SK-N-SH (cell line): ENCODE measurements around the gene CYP27A1. TPM values are rescaled to one million over a fixed set of nuclear protein-coding genes. Genes with fewer than 3 reads are reported as not detected.

Experiments used
- CTCF ChIA-PET: fragments of 300-600, 350-600 bp; formaldehyde crosslinking; extraction: SDS; loops from one replicate; lab custom pipeline; 2021; lab: Yijun Ruan, JAX
- POLR2A ChIA-PET: fragments of 350-600 bp; sonication (Branson Sonifier 250); formaldehyde crosslinking; extraction: SDS; loops from one replicate; lab custom pipeline; 2020; ENCODE audit warnings: antibody characterized with exemption, inconsistent platforms; lab: Yijun Ruan, JAX
- DNase-seq: peaks from one replicate; pipeline ENCODE4 v3.0.0; 2012
- H2AFZ ChIP-seq: fragments of 200-600 bp; sonication (generic); 2 replicates; pipeline ENCODE4 v1.8.1; 2016; ENCODE audit warnings: antibody characterized with exemption, mild to moderate bottlenecking, low read depth
- H3F3A ChIP-seq: fragments of 200-600 bp; sonication (generic); replicated peaks from 2 replicates; pipeline ENCODE3; 2016; ENCODE audit warnings: antibody characterized with exemption, mild to moderate bottlenecking; ENCODE audit not compliant: insufficient read depth
- H3K27ac ChIP-seq, 2 experiments: fragments of 200-500 bp in 1 of 2; fragments of 200-600 bp in 1 of 2; sonication (Bioruptor generic) in 1 of 2; sonication (generic), shearing (Covaris generic) in 1 of 2; 2 replicates each; pipeline versions ENCODE4 v1.5.1 to v1.6.1; 2014 to 2016; ENCODE audit warnings: low read depth in 2 of 2, inconsistent platforms in 1 of 2, low read length in 1 of 2, mild to moderate bottlenecking in 1 of 2, mixed read lengths in 1 of 2
- H3K27me3 ChIP-seq: fragments of 200-600 bp; sonication (generic), shearing (Covaris generic); 2 replicates; pipeline ENCODE4 v1.6.1; 2016; ENCODE audit warnings: mixed run types; ENCODE audit not compliant: insufficient read depth
- H3K36me3 ChIP-seq, 2 experiments: fragments of 200-500 bp in 1 of 2; fragments of 200-600 bp in 1 of 2; sonication (Bioruptor generic) in 1 of 2; sonication (generic) in 1 of 2; replicated peaks in 1 of 2; 2 replicates each; pipeline versions ENCODE3 to v1.5.1; 2014 to 2016; ENCODE audit warnings: low read length in 1 of 2, mild to moderate bottlenecking in 1 of 2; ENCODE audit not compliant: insufficient read depth in 2 of 2, control insufficient read depth in 1 of 2
- H3K4me1 ChIP-seq, 2 experiments: fragments of 200-500 bp in 1 of 2; fragments of 200-600 bp in 1 of 2; sonication (Bioruptor generic) in 1 of 2; sonication (generic), shearing (Covaris generic) in 1 of 2; 2 replicates each; pipeline versions ENCODE4 v1.5.1 to v1.6.1; 2014 to 2016; ENCODE audit warnings: low read depth in 1 of 2, low read length in 1 of 2, mixed run types in 1 of 2; ENCODE audit not compliant: insufficient read depth in 2 of 2, control insufficient read depth in 1 of 2
- H3K4me2 ChIP-seq: fragments of 200-600 bp; sonication (generic), shearing (Covaris generic); 2 replicates; pipeline ENCODE4 v1.6.1; 2017; ENCODE audit warnings: mixed run types
- H3K4me3 ChIP-seq, 2 experiments: fragments of 200-500 bp in 1 of 2; fragments of 200-600 bp in 1 of 2; sonication (Bioruptor generic) in 1 of 2; sonication (generic), shearing (Covaris generic) in 1 of 2; 2 replicates each; pipeline versions ENCODE4 v1.5.1 to v1.8.1; 2014 to 2016; ENCODE audit warnings: low read depth in 2 of 2, inconsistent platforms in 1 of 2, low read length in 1 of 2, mild to moderate bottlenecking in 1 of 2, mixed read lengths in 1 of 2, moderate library complexity in 1 of 2
- H3K79me2 ChIP-seq: fragments of 200-600 bp; sonication (generic); 2 replicates; pipeline ENCODE4 v1.8.1; 2017; ENCODE audit warnings: mild to moderate bottlenecking; ENCODE audit not compliant: insufficient read depth
- H3K9ac ChIP-seq: fragments of 200-600 bp; sonication (generic); 2 replicates; pipeline ENCODE4 v1.6.1; 2017; ENCODE audit warnings: mixed run types
- H3K9me2 ChIP-seq: fragments of 200-600 bp; sonication (generic); 2 replicates; pipeline ENCODE4 v1.6.1; 2017; ENCODE audit warnings: mixed run types
- H3K9me3 ChIP-seq: fragments of 200-600 bp; sonication (generic); 2 replicates; pipeline ENCODE4 v1.6.1; 2017; ENCODE audit warnings: mixed run types, mild to moderate bottlenecking, moderate library complexity
- H4K20me1 ChIP-seq: fragments of 200-600 bp; sonication (generic); 2 replicates; pipeline ENCODE4 v1.6.1; 2017; ENCODE audit warnings: mild to moderate bottlenecking, mixed run types; ENCODE audit not compliant: insufficient read depth
- CHD2 ChIP-seq: fragments of 150-350 bp; IDR thresholded peaks from 2 replicates; pipeline ENCODE4 v1.6.1; 2018; ENCODE audit warnings: low read length; ENCODE audit not compliant: partially characterized antibody
- FOXJ3 ChIP-seq: sonication (generic); formaldehyde crosslinking; IDR thresholded peaks from 2 replicates; pipeline ENCODE4 v1.5.1; 2020; ENCODE audit warnings: mild to moderate bottlenecking, missing genetic modification reagents
- FOXM1 ChIP-seq: IDR thresholded peaks from 2 replicates; pipeline ENCODE4 v1.4.0; 2012; ENCODE audit warnings: low read depth, mild to moderate bottlenecking
- GABPA ChIP-seq: IDR thresholded peaks from 2 replicates; pipeline ENCODE4 v1.4.0; 2012; ENCODE audit warnings: low read depth, mild to moderate bottlenecking
- JUND ChIP-seq: IDR thresholded peaks from 2 replicates; pipeline ENCODE4 v1.4.0; 2012
- NRF1 ChIP-seq: IDR thresholded peaks from 2 replicates; pipeline ENCODE4 v1.6.1; 2012; ENCODE audit warnings: low read depth, mild to moderate bottlenecking, low read length
- POLR2AphosphoS5 ChIP-seq: IDR thresholded peaks from 2 replicates; pipeline ENCODE4 v1.6.1; 2012; ENCODE audit warnings: low read depth, low read length
- RAD21 ChIP-seq: IDR thresholded peaks from 2 replicates; pipeline ENCODE4 v1.6.1; 2012; ENCODE audit warnings: mild to moderate bottlenecking, low read length
- RFX5 ChIP-seq: IDR thresholded peaks from 2 replicates; pipeline ENCODE4 v1.6.1; 2012; ENCODE audit warnings: mild to moderate bottlenecking, improper control_type of control experiment, low read length
- RXRA ChIP-seq: IDR thresholded peaks from 2 replicates; pipeline ENCODE4 v1.4.0; 2012; ENCODE audit warnings: low read depth, mild to moderate bottlenecking, borderline replicate concordance
- SIN3A ChIP-seq: IDR thresholded peaks from 2 replicates; pipeline ENCODE4 v1.6.1; 2012; ENCODE audit warnings: low read depth, mild to moderate bottlenecking, low read length, moderate library complexity, borderline replicate concordance
- SMC3 ChIP-seq: IDR thresholded peaks from 2 replicates; pipeline ENCODE4 v1.6.1; 2012; ENCODE audit warnings: low read depth, low read length, improper control_type of control experiment
- TEAD4 ChIP-seq: IDR thresholded peaks from 2 replicates; pipeline ENCODE4 v1.4.0; 2012; ENCODE audit warnings: mild to moderate bottlenecking, borderline replicate concordance; ENCODE audit not compliant: insufficient read depth
- WGBS: methylation state at CpG from one replicate; pipeline ENCODE4 v1.1.6; 2017; ENCODE audit warnings: low lambda C conversion rate; 5-methylcytosine and 5-hydroxymethylcytosine counted together
- polyA plus RNA-seq, 3 experiments: library from polyadenylated mRNA; depleted of rRNA; stranded (reverse); fragments of >200 nt; gene quantifications; 2 replicates each; pipeline ENCODE4 v1.2.3, GENCODE V29; 2012
- TF ChIP-seq, protein P1 (sequence below): IDR thresholded peaks from 2 replicates; pipeline ENCODE4 v1.4.0; 2012; ENCODE audit warnings: low read depth, borderline replicate concordance
- TF ChIP-seq, protein P2 (sequence below): fragments of 150-350 bp; IDR thresholded peaks from 2 replicates; pipeline ENCODE4 v1.6.1; 2016; ENCODE audit warnings: mild to moderate bottlenecking, low read depth, low read length
- TF ChIP-seq, protein P3 (sequence below): IDR thresholded peaks from 2 replicates; pipeline ENCODE4 v1.6.1; 2012; ENCODE audit warnings: mild to moderate bottlenecking, low read depth, low read length, moderate library complexity
- TF ChIP-seq, protein P4 (sequence below): fragments of 150-350 bp; IDR thresholded peaks from 2 replicates; pipeline ENCODE4 v1.6.1; 2017; ENCODE audit warnings: antibody characterized with exemption, low read length, low read depth, borderline replicate concordance
- TF ChIP-seq, protein P5 (sequence below): IDR thresholded peaks from 2 replicates; pipeline ENCODE4 v1.4.0; 2012; ENCODE audit warnings: low read depth, borderline replicate concordance
- TF ChIP-seq, protein P6 (sequence below): fragments of 200-600 bp; sonication (generic); IDR thresholded peaks from 2 replicates; pipeline ENCODE4 v1.6.1; 2017; ENCODE audit warnings: antibody characterized with exemption, mild to moderate bottlenecking, moderate library complexity

The CYP27A1 gene
- polyA plus RNA-seq, 1 of the 3 experiments (the other 2 are of a cell fraction): 0.54 TPM

DNA sequence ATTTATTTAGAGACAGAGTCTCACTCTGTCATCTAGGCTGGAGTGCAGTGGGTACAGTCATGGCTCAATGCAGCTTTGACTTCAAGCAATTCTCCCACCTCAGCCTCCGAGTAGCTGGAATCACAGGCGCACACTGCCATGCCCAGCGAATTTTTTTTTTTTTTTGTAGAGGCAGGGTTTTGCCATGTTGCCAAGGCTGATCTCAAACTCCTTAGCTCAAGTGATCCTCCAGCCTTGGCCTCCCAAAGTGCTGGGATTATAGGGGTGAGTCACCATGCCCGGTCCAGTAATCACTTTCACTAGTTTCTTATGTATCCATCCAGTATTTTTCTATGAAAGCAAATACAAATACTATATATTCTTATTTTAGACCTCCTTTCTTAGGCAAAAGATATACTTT, 25.7 kb downstream of the CYP27A1 start:
- Histone ChIP-seq H3K4me1 (peaks cover 0 to 9% of the 10 kb centered on the region in 2 experiments; a peak in 2 of 4 replicates), H3K27me3 (no peaks in the 10 kb centered on the region), H3K9ac (no peak overlapping the region), H3K9me2 (no peaks in the 10 kb centered on the region), H3F3A (no peaks in the 10 kb centered on the region), H4K20me1 (no peaks in the 10 kb centered on the region), H3K4me2 (no peak overlapping the region), H3K27ac (no peak overlapping the region), H3K4me3 (no peak overlapping the region), H3K9me3 (0 out of 2 replicates have a peak, but pooled peaks cover 4% of the 10 kb centered on the region), H3K36me3 (no peaks in the 10 kb centered on the region), H2AFZ (no peak overlapping the region), H3K79me2 (no peaks in the 10 kb centered on the region)
- DNase-seq: no peak
- no peak for TF ChIP-seq SMC3
- no peak for TF ChIP-seq CHD2
- no peak for TF ChIP-seq TEAD4
- no peak for TF ChIP-seq GABPA
- no peak for TF ChIP-seq FOXJ3 (CRISPR knock-in tag)
- no peak for TF ChIP-seq SIN3A
- no peak for TF ChIP-seq JUND
- no peak for TF ChIP-seq FOXM1
- TF ChIP-seq, protein P1, sequence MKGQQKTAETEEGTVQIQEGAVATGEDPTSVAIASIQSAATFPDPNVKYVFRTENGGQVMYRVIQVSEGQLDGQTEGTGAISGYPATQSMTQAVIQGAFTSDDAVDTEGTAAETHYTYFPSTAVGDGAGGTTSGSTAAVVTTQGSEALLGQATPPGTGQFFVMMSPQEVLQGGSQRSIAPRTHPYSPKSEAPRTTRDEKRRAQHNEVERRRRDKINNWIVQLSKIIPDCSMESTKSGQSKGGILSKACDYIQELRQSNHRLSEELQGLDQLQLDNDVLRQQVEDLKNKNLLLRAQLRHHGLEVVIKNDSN: no peak
- TF ChIP-seq, protein P2, sequence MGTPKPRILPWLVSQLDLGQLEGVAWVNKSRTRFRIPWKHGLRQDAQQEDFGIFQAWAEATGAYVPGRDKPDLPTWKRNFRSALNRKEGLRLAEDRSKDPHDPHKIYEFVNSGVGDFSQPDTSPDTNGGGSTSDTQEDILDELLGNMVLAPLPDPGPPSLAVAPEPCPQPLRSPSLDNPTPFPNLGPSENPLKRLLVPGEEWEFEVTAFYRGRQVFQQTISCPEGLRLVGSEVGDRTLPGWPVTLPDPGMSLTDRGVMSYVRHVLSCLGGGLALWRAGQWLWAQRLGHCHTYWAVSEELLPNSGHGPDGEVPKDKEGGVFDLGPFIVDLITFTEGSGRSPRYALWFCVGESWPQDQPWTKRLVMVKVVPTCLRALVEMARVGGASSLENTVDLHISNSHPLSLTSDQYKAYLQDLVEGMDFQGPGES: no peak
- no peak for TF ChIP-seq RAD21
- TF ChIP-seq, protein P3, sequence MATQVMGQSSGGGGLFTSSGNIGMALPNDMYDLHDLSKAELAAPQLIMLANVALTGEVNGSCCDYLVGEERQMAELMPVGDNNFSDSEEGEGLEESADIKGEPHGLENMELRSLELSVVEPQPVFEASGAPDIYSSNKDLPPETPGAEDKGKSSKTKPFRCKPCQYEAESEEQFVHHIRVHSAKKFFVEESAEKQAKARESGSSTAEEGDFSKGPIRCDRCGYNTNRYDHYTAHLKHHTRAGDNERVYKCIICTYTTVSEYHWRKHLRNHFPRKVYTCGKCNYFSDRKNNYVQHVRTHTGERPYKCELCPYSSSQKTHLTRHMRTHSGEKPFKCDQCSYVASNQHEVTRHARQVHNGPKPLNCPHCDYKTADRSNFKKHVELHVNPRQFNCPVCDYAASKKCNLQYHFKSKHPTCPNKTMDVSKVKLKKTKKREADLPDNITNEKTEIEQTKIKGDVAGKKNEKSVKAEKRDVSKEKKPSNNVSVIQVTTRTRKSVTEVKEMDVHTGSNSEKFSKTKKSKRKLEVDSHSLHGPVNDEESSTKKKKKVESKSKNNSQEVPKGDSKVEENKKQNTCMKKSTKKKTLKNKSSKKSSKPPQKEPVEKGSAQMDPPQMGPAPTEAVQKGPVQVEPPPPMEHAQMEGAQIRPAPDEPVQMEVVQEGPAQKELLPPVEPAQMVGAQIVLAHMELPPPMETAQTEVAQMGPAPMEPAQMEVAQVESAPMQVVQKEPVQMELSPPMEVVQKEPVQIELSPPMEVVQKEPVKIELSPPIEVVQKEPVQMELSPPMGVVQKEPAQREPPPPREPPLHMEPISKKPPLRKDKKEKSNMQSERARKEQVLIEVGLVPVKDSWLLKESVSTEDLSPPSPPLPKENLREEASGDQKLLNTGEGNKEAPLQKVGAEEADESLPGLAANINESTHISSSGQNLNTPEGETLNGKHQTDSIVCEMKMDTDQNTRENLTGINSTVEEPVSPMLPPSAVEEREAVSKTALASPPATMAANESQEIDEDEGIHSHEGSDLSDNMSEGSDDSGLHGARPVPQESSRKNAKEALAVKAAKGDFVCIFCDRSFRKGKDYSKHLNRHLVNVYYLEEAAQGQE: no peak
- TF ChIP-seq, protein P4, sequence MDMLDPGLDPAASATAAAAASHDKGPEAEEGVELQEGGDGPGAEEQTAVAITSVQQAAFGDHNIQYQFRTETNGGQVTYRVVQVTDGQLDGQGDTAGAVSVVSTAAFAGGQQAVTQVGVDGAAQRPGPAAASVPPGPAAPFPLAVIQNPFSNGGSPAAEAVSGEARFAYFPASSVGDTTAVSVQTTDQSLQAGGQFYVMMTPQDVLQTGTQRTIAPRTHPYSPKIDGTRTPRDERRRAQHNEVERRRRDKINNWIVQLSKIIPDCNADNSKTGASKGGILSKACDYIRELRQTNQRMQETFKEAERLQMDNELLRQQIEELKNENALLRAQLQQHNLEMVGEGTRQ: no peak
- no peak for TF ChIP-seq RXRA
- no peak for TF ChIP-seq RFX5
- TF ChIP-seq NRF1: no peak
- TF ChIP-seq, protein P5, sequence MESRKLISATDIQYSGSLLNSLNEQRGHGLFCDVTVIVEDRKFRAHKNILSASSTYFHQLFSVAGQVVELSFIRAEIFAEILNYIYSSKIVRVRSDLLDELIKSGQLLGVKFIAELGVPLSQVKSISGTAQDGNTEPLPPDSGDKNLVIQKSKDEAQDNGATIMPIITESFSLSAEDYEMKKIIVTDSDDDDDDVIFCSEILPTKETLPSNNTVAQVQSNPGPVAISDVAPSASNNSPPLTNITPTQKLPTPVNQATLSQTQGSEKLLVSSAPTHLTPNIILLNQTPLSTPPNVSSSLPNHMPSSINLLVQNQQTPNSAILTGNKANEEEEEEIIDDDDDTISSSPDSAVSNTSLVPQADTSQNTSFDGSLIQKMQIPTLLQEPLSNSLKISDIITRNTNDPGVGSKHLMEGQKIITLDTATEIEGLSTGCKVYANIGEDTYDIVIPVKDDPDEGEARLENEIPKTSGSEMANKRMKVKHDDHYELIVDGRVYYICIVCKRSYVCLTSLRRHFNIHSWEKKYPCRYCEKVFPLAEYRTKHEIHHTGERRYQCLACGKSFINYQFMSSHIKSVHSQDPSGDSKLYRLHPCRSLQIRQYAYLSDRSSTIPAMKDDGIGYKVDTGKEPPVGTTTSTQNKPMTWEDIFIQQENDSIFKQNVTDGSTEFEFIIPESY: no peak
- TF ChIP-seq, protein P6, sequence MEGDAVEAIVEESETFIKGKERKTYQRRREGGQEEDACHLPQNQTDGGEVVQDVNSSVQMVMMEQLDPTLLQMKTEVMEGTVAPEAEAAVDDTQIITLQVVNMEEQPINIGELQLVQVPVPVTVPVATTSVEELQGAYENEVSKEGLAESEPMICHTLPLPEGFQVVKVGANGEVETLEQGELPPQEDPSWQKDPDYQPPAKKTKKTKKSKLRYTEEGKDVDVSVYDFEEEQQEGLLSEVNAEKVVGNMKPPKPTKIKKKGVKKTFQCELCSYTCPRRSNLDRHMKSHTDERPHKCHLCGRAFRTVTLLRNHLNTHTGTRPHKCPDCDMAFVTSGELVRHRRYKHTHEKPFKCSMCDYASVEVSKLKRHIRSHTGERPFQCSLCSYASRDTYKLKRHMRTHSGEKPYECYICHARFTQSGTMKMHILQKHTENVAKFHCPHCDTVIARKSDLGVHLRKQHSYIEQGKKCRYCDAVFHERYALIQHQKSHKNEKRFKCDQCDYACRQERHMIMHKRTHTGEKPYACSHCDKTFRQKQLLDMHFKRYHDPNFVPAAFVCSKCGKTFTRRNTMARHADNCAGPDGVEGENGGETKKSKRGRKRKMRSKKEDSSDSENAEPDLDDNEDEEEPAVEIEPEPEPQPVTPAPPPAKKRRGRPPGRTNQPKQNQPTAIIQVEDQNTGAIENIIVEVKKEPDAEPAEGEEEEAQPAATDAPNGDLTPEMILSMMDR: no peak
- no peak for TF ChIP-seq POLR2AphosphoS5
- CTCF ChIA-PET: no interaction called here
- WGBS: 89% methylated on average over 4 of the region's 4 CpGs
- POLR2A ChIA-PET: no interaction called here
